WTC11 (cell line): ENCODE results near the gene GPS2. TPM values are rescaled to one million over a fixed set of nuclear protein-coding genes. Genes with fewer than 3 reads are reported as not detected.

Experiments
- ATAC-seq: fragments of 200-7000 bp; cut with Tn5 transposase; 2 replicates; pipeline ENCODE4 v1.10.0; 2021; ENCODE audit warnings: mild to moderate bottlenecking, moderate library complexity
- CTCF ChIA-PET: fragments of 300-600 bp; sonication (Branson Sonifier 250); formaldehyde crosslinking; loops from one replicate; lab custom pipeline; 2021; ENCODE audit warnings: antibody characterized with exemption; lab: Charles Lee
- POLR2A ChIA-PET: fragments of 350-600 bp; sonication (Branson Sonifier 250); formaldehyde crosslinking; loops from one replicate; lab custom pipeline; 2021; ENCODE audit warnings: antibody characterized with exemption; lab: Charles Lee
- DNase-seq: peaks from one replicate; pipeline ENCODE4 v3.0.0; 2021; ENCODE audit warnings: low spot score
- H3K27ac Mint-ChIP-seq: 2 replicates; pipeline ENCODE4 v1.8.0; 2021; ENCODE audit warnings: mixed read lengths
- H3K27me3 Mint-ChIP-seq: 2 replicates; pipeline ENCODE4 v1.8.0; 2021; ENCODE audit warnings: low read depth, mild to moderate bottlenecking, moderate library complexity, mixed read lengths
- H3K36me3 Mint-ChIP-seq: 2 replicates; pipeline ENCODE4 v1.8.0; 2021; ENCODE audit warnings: mixed read lengths
- H3K4me1 Mint-ChIP-seq: 2 replicates; pipeline ENCODE4 v1.8.0; 2022; ENCODE audit warnings: mixed read lengths
- H3K4me3 Mint-ChIP-seq: 2 replicates; pipeline ENCODE4 v1.8.0; 2021; ENCODE audit warnings: mild to moderate bottlenecking, moderate library complexity, mixed read lengths
- H3K9me3 Mint-ChIP-seq: 2 replicates; pipeline ENCODE4 v1.8.0; 2021; ENCODE audit warnings: mixed read lengths
- ARID4B ChIP-seq: sonication (generic); formaldehyde crosslinking; IDR thresholded peaks from 2 replicates; pipeline ENCODE4 v1.8.0; 2023; ENCODE audit warnings: missing genetic modification reagents, mild to moderate bottlenecking, borderline replicate concordance
- ATF1 ChIP-seq: sonication (generic); formaldehyde crosslinking; IDR thresholded peaks from 2 replicates; pipeline ENCODE4 v1.8.1; 2023; ENCODE audit warnings: mild to moderate bottlenecking, moderate library complexity, missing genetic modification reagents
- ETV6 ChIP-seq: sonication (generic); formaldehyde crosslinking; IDR thresholded peaks from 2 replicates; pipeline ENCODE4 v1.8.1; 2022; ENCODE audit warnings: mild to moderate bottlenecking, missing genetic modification reagents
- FOXJ3 ChIP-seq: sonication (generic); formaldehyde crosslinking; IDR thresholded peaks from 2 replicates; pipeline ENCODE4 v1.9.0; 2021; ENCODE audit warnings: missing genetic modification reagents, mild to moderate bottlenecking, borderline replicate concordance
- FOXK1 ChIP-seq: sonication (generic); formaldehyde crosslinking; IDR thresholded peaks from 2 replicates; pipeline ENCODE4 v1.8.0; 2022; ENCODE audit warnings: mild to moderate bottlenecking, moderate library complexity, missing genetic modification reagents
- FOXP1 ChIP-seq: sonication (generic); formaldehyde crosslinking; IDR thresholded peaks from 2 replicates; pipeline ENCODE4 v1.8.0; 2022; ENCODE audit warnings: missing genetic modification reagents, mild to moderate bottlenecking, moderate library complexity, borderline replicate concordance
- FOXP4 ChIP-seq: sonication (generic); formaldehyde crosslinking; IDR thresholded peaks from 2 replicates; pipeline ENCODE4 v1.8.0; 2022; ENCODE audit warnings: mild to moderate bottlenecking, missing genetic modification reagents
- MXD4 ChIP-seq: fragments of 250-450 bp; sonication (Bioruptor Pico); IDR thresholded peaks from 2 replicates; pipeline ENCODE4 v1.8.0; 2021; ENCODE audit warnings: mild to moderate bottlenecking, moderate library complexity, borderline replicate concordance
- NFYB ChIP-seq: sonication (generic); formaldehyde crosslinking; conservative IDR thresholded peaks from 2 replicates; pipeline ENCODE4 v1.8.0; 2022; ENCODE audit warnings: low read depth, missing genetic modification reagents
- PRDM15 ChIP-seq: sonication (generic); formaldehyde crosslinking; IDR thresholded peaks from 2 replicates; pipeline ENCODE4 v1.8.0; 2022; ENCODE audit warnings: missing genetic modification reagents
- RELA ChIP-seq: sonication (generic); formaldehyde crosslinking; IDR thresholded peaks from 2 replicates; pipeline ENCODE4 v1.8.1; 2022; ENCODE audit warnings: missing genetic modification reagents, mild to moderate bottlenecking, borderline replicate concordance
- SP1 ChIP-seq: sonication (generic); formaldehyde crosslinking; conservative IDR thresholded peaks from 2 replicates; pipeline ENCODE4 v1.8.1; 2022; ENCODE audit warnings: missing genetic modification reagents
- TEAD4 ChIP-seq: sonication (generic); formaldehyde crosslinking; IDR thresholded peaks from 2 replicates; pipeline ENCODE4 v1.8.0; 2022; ENCODE audit warnings: mild to moderate bottlenecking, missing genetic modification reagents
- USF2 ChIP-seq: sonication (generic); formaldehyde crosslinking; IDR thresholded peaks from 2 replicates; pipeline ENCODE4 v1.8.1; 2023; ENCODE audit warnings: mild to moderate bottlenecking, missing genetic modification reagents, moderate library complexity
- ZNF232 ChIP-seq: sonication (generic); formaldehyde crosslinking; IDR thresholded peaks from 2 replicates; pipeline ENCODE4 v1.8.0; 2022; ENCODE audit warnings: mild to moderate bottlenecking, missing genetic modification reagents
- ZNF263 ChIP-seq: sonication (generic); formaldehyde crosslinking; IDR thresholded peaks from 2 replicates; pipeline ENCODE4 v1.8.1; 2022; ENCODE audit warnings: low read depth, mild to moderate bottlenecking, moderate library complexity, missing genetic modification reagents
- ZNF281 ChIP-seq: sonication (generic); formaldehyde crosslinking; IDR thresholded peaks from 2 replicates; pipeline ENCODE4 v1.8.0; 2023; ENCODE audit warnings: mild to moderate bottlenecking, missing genetic modification reagents
- ZNF317 ChIP-seq: sonication (generic); formaldehyde crosslinking; IDR thresholded peaks from 2 replicates; pipeline ENCODE4 v1.8.1; 2023; ENCODE audit warnings: low read depth, mild to moderate bottlenecking, moderate library complexity, missing genetic modification reagents, borderline replicate concordance
- ZNF423 ChIP-seq: fragments of 250-450 bp; sonication (Bioruptor Pico); IDR thresholded peaks from 2 replicates; pipeline ENCODE4 v2.1.2; 2022; ENCODE audit warnings: mild to moderate bottlenecking, moderate library complexity
- ZNF671 ChIP-seq: fragments of 250-450 bp; sonication (Bioruptor Pico); IDR thresholded peaks from 2 replicates; pipeline ENCODE4 v1.8.0; 2021; ENCODE audit warnings: mild to moderate bottlenecking
- total RNA-seq: library from RNA; stranded (reverse); gene quantifications from 3 replicates; pipeline ENCODE4 v1.2.3, GENCODE V29; 2021

GPS2 gene
- total RNA-seq, 1 experiment from 2014 or later: 55.9 TPM

GRCh38 chr17:7262935-7263800 is 52.0 kb downstream of the GPS2 start:
- peak overlapping the region; percentile 98 for H3K4me3 Mint-ChIP-seq
- POLR2A ChIA-PET: interaction anchor here (0.6 to 1.3 kb wide), 7 partner anchors 17 to 141 kb away, joined by 3 to 6 read pairs (median 3); partner anchors contain the start of genes ACADVL, DLG4, GABARAP and NEURL4
- ATAC-seq: peak; percentile 65
- DNase-seq: peak; percentile 93
- no peaks in the 10 kb centered on the region for H3K9me3 Mint-ChIP-seq
- CTCF ChIA-PET: interaction anchor here (0.8 to 4.8 kb wide), 4 partner anchors 18 to 93 kb away, joined by 3 to 23 read pairs (median 6); partner anchors contain the start of gene SLC2A4
- H3K4me1 Mint-ChIP-seq: peaks cover 26% of the 10 kb centered on the region
- H3K36me3 Mint-ChIP-seq: peaks cover 5% of the 10 kb centered on the region
- no peaks in the 10 kb centered on the region for H3K27me3 Mint-ChIP-seq
- H3K27ac Mint-ChIP-seq: peak overlapping the region; percentile 100
- no peak for TF ChIP-seq ATF1
- TF ChIP-seq ZNF263: no peak
- no peak for TF ChIP-seq USF2 (CRISPR knock-in tag)
- no peak for TF ChIP-seq TEAD4 (CRISPR knock-in tag)
- TF ChIP-seq ZNF232 (CRISPR knock-in tag): no peak
- TF ChIP-seq ARID4B (CRISPR knock-in tag): 0 out of 2 replicates have a peak, but pooled peaks have one; percentile 69
- TF ChIP-seq ZNF317 (CRISPR knock-in tag): no peak
- no peak for TF ChIP-seq FOXP4 (CRISPR knock-in tag)
- TF ChIP-seq ZNF423: no peak
- TF ChIP-seq ETV6 (CRISPR knock-in tag): peak; percentile 58; the same call in 1 of the 2 replicates
- TF ChIP-seq FOXP1 (CRISPR knock-in tag): no peak
- TF ChIP-seq ZNF281 (CRISPR knock-in tag): peak; percentile 90
- TF ChIP-seq RELA (CRISPR knock-in tag): no peak
- no peak for TF ChIP-seq FOXJ3 (CRISPR knock-in tag)
- TF ChIP-seq NFYB (CRISPR knock-in tag): no peak
- no peak for TF ChIP-seq MXD4 (CRISPR knock-in tag)
- peak; percentile 48; the same call in 1 of the 2 replicates for TF ChIP-seq FOXK1 (CRISPR knock-in tag)
- no peak for TF ChIP-seq SP1 (CRISPR knock-in tag)
- TF ChIP-seq ZNF671 (CRISPR knock-in tag): no peak
- peak; percentile 36; the same call in 1 of the 2 replicates for TF ChIP-seq PRDM15 (CRISPR knock-in tag)
